HG03442 (cell line): ENCODE results near the gene AUTS2.

ENCODE experiments used
- ATAC-seq: cut with Tn5 transposase; IDR thresholded peaks from one replicate; pipeline ENCODE4 v1.9.1; 2021; ENCODE audit warnings: mild to moderate bottlenecking, moderate library complexity; ENCODE audit not compliant: unreplicated experiment

Gene AUTS2

GRCh38 chr7:69837387-69838068, 239.3 kb downstream of the AUTS2 start:
- no peak for ATAC-seq

- ATAC-seq, result peak; percentile 42
Observed at GRCh38 chr7:69839782-69840181, 241.5 kb downstream of the AUTS2 start.

GRCh38 chr7:69840248-69840647, 242.0 kb downstream of the AUTS2 start:
- ATAC-seq, result peak; percentile 32

GRCh38 chr7:69843653-69844052, 245.4 kb downstream of the AUTS2 start:
- ATAC-seq, result peak; percentile 36

GRCh38 chr7:69844264-69844868, 246.1 kb downstream of the AUTS2 start:
- ATAC-seq, result peak; percentile 40

GRCh38 chr7:69845721-69846495, 247.6 kb downstream of the AUTS2 start:
- ATAC-seq, result no peak

- ATAC-seq, result no peak
Observed at GRCh38 chr7:69847921-69848612, 249.8 kb downstream of the AUTS2 start.

- ATAC-seq, result no peak
Observed at GRCh38 chr7:69849268-69849667, 251.0 kb downstream of the AUTS2 start.

GRCh38 chr7:69857014-69857413, 258.7 kb downstream of the AUTS2 start:
- no peak for ATAC-seq

- ATAC-seq, result no peak
Observed at GRCh38 chr7:69858471-69858870, 260.2 kb downstream of the AUTS2 start.

- peak; percentile 54 for ATAC-seq
Observed at GRCh38 chr7:69859342-69859741, 261.1 kb downstream of the AUTS2 start.

- no peak for ATAC-seq
Observed at GRCh38 chr7:69860486-69860885, 262.2 kb downstream of the AUTS2 start.

GRCh38 chr7:69860941-69861622, 262.8 kb downstream of the AUTS2 start:
- ATAC-seq, result no peak

- ATAC-seq, result no peak
Observed at GRCh38 chr7:69862413-69863064, 264.3 kb downstream of the AUTS2 start.

GRCh38 chr7:69864274-69864673, 266.0 kb downstream of the AUTS2 start:
- ATAC-seq, result no peak

GRCh38 chr7:69864822-69865221, 266.5 kb downstream of the AUTS2 start:
- peak; percentile 77 for ATAC-seq

- ATAC-seq, result no peak
Observed at GRCh38 chr7:69868921-69869320, 270.6 kb downstream of the AUTS2 start.

GRCh38 chr7:69871213-69871885, 273.1 kb downstream of the AUTS2 start:
- ATAC-seq, result no peak

- ATAC-seq, result no peak
Observed at GRCh38 chr7:69871886-69872569, 273.8 kb downstream of the AUTS2 start.
